ENCODE data around the gene TSFM. TPM values are rescaled to one million over a fixed set of nuclear protein-coding genes. Genes with fewer than 3 reads are reported as not detected.

TSFM gene
- total RNA-seq, 1 experiment from 2014 or later, result 48.7 TPM

DNA sequence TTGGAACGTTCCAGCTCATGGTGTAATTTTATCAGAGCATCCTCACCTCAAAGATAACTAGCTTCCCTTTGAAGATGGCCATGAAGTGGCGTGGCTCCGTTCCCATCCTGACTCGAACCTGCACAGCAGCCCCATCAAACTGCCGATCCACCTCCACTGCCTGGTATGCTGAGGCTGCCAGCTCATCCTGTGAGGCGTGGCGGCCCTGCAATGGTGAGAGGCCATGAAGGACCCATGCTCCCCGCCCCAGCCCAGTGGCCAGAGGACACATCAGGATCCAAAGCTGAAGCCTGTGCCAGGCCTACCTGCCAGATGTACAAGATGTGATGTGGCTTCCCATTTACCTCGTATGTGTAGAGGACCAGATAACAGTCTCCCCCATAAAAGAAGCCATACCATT, 24.7 kb downstream of the TSFM start:
- TF ChIP-seq NR3C1 (CRISPR knock-in tag; conservative IDR thresholded peaks at IDR 0.05; ENCODE audit: low read depth) (no peak), ZNF219 (CRISPR knock-in tag; IDR thresholded peaks at IDR 0.05; ENCODE audit: borderline replicate concordance) (no peak), ZNF671 (CRISPR knock-in tag; IDR thresholded peaks at IDR 0.05) (no peak)
- TF ChIP-seq, protein P1, sequence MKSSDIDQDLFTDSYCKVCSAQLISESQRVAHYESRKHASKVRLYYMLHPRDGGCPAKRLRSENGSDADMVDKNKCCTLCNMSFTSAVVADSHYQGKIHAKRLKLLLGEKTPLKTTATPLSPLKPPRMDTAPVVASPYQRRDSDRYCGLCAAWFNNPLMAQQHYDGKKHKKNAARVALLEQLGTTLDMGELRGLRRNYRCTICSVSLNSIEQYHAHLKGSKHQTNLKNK (CRISPR knock-in tag; IDR thresholded peaks at IDR 0.05), result no peak
- TF ChIP-seq, protein P2, sequence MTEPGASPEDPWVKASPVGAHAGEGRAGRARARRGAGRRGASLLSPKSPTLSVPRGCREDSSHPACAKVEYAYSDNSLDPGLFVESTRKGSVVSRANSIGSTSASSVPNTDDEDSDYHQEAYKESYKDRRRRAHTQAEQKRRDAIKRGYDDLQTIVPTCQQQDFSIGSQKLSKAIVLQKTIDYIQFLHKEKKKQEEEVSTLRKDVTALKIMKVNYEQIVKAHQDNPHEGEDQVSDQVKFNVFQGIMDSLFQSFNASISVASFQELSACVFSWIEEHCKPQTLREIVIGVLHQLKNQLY (CRISPR knock-in tag; IDR thresholded peaks at IDR 0.05), result no peak
- POLR2A ChIA-PET, result no interaction called here
- DNase-seq (ENCODE audit: low spot score), result no peak
- H3K36me3 Mint-ChIP-seq, result peaks cover 2% of the 10 kb centered on the region
- no peak for ATAC-seq
- no peak overlapping the region for H3K4me3 Mint-ChIP-seq
- H3K4me1 Mint-ChIP-seq, result no peaks in the 10 kb centered on the region
- no peaks in the 10 kb centered on the region for H3K27me3 Mint-ChIP-seq (ENCODE audit: low read depth)
- CTCF ChIA-PET, result no interaction called here
- H3K9me3 Mint-ChIP-seq, result no peaks in the 10 kb centered on the region
- H3K27ac Mint-ChIP-seq, result no peak overlapping the region

DNA sequence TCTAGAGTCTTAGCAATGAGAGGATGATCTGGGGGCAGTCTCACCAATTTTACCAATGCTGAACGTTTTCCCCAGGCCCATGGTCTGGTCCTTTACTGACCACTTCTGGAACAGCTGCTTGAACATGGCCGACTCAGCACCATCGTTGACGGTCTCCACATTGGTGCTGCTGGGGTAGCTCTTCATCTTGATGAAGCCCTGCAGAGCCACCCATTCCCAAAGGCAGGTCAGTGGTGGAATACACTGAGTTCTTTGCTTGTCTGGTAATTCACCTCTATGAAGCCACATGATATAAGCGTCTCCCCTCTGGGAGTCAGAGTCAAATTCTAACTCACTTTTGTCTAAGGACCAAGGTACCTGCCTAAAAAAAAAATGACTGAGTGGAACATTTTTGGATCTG, 25.8 kb downstream of the TSFM start:
- DNase-seq (ENCODE audit: low spot score) (no peak), ATAC-seq (no peak)
- H3K4me1 Mint-ChIP-seq, result no peaks in the 10 kb centered on the region
- TF ChIP-seq TEAD1 (CRISPR knock-in tag; IDR thresholded peaks at IDR 0.05) (no peak), ZNF138 (CRISPR knock-in tag; conservative IDR thresholded peaks at IDR 0.05) (no peak), SMAD4 (CRISPR knock-in tag; IDR thresholded peaks at IDR 0.05) (no peak), NR2C2 (CRISPR knock-in tag; IDR thresholded peaks at IDR 0.05) (no peak)
- TF ChIP-seq, protein P3, sequence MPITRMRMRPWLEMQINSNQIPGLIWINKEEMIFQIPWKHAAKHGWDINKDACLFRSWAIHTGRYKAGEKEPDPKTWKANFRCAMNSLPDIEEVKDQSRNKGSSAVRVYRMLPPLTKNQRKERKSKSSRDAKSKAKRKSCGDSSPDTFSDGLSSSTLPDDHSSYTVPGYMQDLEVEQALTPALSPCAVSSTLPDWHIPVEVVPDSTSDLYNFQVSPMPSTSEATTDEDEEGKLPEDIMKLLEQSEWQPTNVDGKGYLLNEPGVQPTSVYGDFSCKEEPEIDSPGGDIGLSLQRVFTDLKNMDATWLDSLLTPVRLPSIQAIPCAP (CRISPR knock-in tag; IDR thresholded peaks at IDR 0.05), result no peak
- TF ChIP-seq, protein P4, sequence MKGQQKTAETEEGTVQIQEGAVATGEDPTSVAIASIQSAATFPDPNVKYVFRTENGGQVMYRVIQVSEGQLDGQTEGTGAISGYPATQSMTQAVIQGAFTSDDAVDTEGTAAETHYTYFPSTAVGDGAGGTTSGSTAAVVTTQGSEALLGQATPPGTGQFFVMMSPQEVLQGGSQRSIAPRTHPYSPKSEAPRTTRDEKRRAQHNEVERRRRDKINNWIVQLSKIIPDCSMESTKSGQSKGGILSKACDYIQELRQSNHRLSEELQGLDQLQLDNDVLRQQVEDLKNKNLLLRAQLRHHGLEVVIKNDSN (CRISPR knock-in tag; IDR thresholded peaks at IDR 0.05), result no peak
- no peaks in the 10 kb centered on the region for H3K9me3 Mint-ChIP-seq
- ChIA-PET POLR2A (no interaction called here), CTCF (interaction anchor here (1.0 kb wide), 1 partner anchor 52 kb away, joined by 3 read pairs; no protein-coding TSS in a partner anchor)
- H3K27me3 Mint-ChIP-seq (ENCODE audit: low read depth), result no peaks in the 10 kb centered on the region
- H3K27ac Mint-ChIP-seq, result no peak overlapping the region
- peaks cover 2% of the 10 kb centered on the region for H3K36me3 Mint-ChIP-seq
- H3K4me3 Mint-ChIP-seq, result no peak overlapping the region

DNA sequence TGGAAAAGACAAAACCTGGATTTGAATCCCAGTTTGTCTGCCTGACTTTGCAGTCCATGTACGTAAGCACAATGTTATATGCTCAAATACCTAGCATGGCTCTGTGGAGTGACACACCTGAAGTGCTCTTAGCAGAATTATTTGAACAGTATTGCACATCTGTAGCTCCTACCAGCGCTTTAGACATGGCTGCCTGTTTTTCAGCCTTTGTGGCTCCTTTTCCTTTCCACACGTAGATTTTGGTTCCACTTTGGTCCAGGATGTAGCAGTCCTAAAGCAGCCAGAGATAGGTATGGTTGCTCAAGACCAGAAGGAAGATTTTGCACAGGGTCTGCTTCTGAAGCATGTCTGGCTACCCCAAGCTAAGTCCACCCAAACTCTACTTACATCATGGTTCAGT, 26.8 kb downstream of the TSFM start:
- no peaks in the 10 kb centered on the region for H3K9me3 Mint-ChIP-seq
- H3K27me3 Mint-ChIP-seq (ENCODE audit: low read depth), result no peaks in the 10 kb centered on the region
- no peak for DNase-seq (ENCODE audit: low spot score)
- H3K4me1 Mint-ChIP-seq, result peaks cover 2% of the 10 kb centered on the region; the same call in 1 of the 2 replicates
- CTCF ChIA-PET, result no interaction called here
- no peak overlapping the region for H3K27ac Mint-ChIP-seq
- no peak for ATAC-seq
- H3K36me3 Mint-ChIP-seq, result no peaks in the 10 kb centered on the region; the same call in 1 of the 2 replicates
- POLR2A ChIA-PET, result no interaction called here
- H3K4me3 Mint-ChIP-seq, result no peak overlapping the region
- TF ChIP-seq, protein P5, sequence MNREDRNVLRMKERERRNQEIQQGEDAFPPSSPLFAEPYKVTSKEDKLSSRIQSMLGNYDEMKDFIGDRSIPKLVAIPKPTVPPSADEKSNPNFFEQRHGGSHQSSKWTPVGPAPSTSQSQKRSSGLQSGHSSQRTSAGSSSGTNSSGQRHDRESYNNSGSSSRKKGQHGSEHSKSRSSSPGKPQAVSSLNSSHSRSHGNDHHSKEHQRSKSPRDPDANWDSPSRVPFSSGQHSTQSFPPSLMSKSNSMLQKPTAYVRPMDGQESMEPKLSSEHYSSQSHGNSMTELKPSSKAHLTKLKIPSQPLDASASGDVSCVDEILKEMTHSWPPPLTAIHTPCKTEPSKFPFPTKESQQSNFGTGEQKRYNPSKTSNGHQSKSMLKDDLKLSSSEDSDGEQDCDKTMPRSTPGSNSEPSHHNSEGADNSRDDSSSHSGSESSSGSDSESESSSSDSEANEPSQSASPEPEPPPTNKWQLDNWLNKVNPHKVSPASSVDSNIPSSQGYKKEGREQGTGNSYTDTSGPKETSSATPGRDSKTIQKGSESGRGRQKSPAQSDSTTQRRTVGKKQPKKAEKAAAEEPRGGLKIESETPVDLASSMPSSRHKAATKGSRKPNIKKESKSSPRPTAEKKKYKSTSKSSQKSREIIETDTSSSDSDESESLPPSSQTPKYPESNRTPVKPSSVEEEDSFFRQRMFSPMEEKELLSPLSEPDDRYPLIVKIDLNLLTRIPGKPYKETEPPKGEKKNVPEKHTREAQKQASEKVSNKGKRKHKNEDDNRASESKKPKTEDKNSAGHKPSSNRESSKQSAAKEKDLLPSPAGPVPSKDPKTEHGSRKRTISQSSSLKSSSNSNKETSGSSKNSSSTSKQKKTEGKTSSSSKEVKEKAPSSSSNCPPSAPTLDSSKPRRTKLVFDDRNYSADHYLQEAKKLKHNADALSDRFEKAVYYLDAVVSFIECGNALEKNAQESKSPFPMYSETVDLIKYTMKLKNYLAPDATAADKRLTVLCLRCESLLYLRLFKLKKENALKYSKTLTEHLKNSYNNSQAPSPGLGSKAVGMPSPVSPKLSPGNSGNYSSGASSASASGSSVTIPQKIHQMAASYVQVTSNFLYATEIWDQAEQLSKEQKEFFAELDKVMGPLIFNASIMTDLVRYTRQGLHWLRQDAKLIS (CRISPR knock-in tag; IDR thresholded peaks at IDR 0.05; ENCODE audit: borderline replicate concordance), result no peak
- TF ChIP-seq ZNF423 (CRISPR knock-in tag; IDR thresholded peaks at IDR 0.05), result no peak
- no peak for TF ChIP-seq ZNF416 (CRISPR knock-in tag; IDR thresholded peaks at IDR 0.05)
- TF ChIP-seq NR2C2 (CRISPR knock-in tag; IDR thresholded peaks at IDR 0.05), result no peak
